Astrocyte (in vitro differentiated cells and primary cell): ENCODE data around the gene UBXN1.

Experiments used
- CTCF ChIP-seq: IDR thresholded peaks from 2 replicates; pipeline ENCODE4 v1.5.1; 2011; ENCODE audit warnings: low read depth, mild to moderate bottlenecking, inconsistent platforms, low read length, moderate library complexity; ENCODE audit not compliant: insufficient read depth
- EZH2 ChIP-seq: IDR thresholded peaks from 2 replicates; pipeline ENCODE4 v1.6.1; 2012; ENCODE audit warnings: mild to moderate bottlenecking, low read length, inconsistent platforms; ENCODE audit not compliant: insufficient read depth

DNA sequence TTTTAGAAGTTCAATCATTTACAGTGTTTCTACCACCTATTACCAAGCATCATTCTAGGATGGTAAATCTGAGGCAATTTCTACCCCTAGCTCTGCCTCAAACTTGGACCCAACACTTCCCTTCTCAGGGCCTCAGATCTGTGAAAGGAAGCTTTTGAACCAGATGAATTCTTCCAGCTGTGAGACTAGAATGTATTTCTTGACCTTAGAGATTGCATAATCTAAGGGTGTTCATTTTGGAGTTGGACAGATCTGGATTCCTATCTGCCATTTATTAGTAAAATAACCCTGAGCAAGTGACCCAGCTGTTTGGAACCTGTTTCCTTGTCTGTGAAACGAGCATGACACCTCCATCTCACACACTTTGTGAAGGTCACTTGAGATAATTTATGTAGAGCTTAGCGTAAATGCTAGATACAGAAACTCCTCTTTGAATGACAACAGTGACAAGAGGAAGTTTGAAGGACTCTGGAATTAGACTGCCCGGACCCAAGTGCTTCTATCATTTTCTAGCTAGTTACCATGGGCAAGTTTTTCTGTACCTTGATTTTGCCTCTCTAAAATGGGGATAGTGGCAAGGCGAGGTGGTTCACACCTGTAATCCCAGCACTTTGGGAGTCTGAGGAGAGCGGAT lies 22.0 kb downstream of the UBXN1 start:
- TF ChIP-seq CTCF (no peak), EZH2 (no peak)
